Small intestine (tissue), 7 donors: Measurements from ENCODE around the gene ACTC1. TPM values are rescaled to one million over a fixed set of nuclear protein-coding genes. Genes with fewer than 3 reads are reported as not detected.
"Not testable (repeated sequence)": the region's sequence is repeated elsewhere in the genome, so short reads cannot be mapped to it uniquely, and the experiment has no call there.

ENCODE experiments used
- DNase-seq, 2 donors: peaks; one replicate each; pipeline versions ENCODE4 v3.0.0 to v3.0.0-alpha.2; 2013
- FAIRE-seq: peaks from 2 replicates; lab custom pipeline; 2012; peaks lifted over from hg19 to GRCh38; lab: Jason Lieb, UNC
- H3K27ac ChIP-seq, 3 donors: one replicate each; pipeline ENCODE4 v1.5.1; 2013; ENCODE audit warnings: low read length in 2 of 3, mild to moderate bottlenecking in 2 of 3, control low read depth in 1 of 3, inconsistent platforms in 1 of 3, low read depth in 1 of 3, moderate library complexity in 1 of 3
- H3K27me3 ChIP-seq, 3 donors: one replicate each; pipeline ENCODE4 v1.6.1; 2013; ENCODE audit warnings: low read length in 3 of 3, inconsistent platforms in 1 of 3; ENCODE audit not compliant: control insufficient read depth in 3 of 3, insufficient read depth in 3 of 3
- H3K36me3 ChIP-seq, 3 donors: one replicate each; pipeline ENCODE4 v1.6.1; 2013; ENCODE audit warnings: low read length in 3 of 3, inconsistent platforms in 1 of 3, low read depth in 1 of 3, mild to moderate bottlenecking in 1 of 3, moderate library complexity in 1 of 3; ENCODE audit not compliant: control insufficient read depth in 3 of 3, insufficient read depth in 2 of 3
- H3K4me1 ChIP-seq, 3 donors: one replicate each; pipeline ENCODE4 v1.6.1; 2013; ENCODE audit warnings: low read length in 2 of 3, inconsistent platforms in 1 of 3, low read depth in 1 of 3, mild to moderate bottlenecking in 1 of 3, moderate library complexity in 1 of 3; ENCODE audit not compliant: control insufficient read depth in 3 of 3, insufficient read depth in 2 of 3
- H3K4me3 ChIP-seq, 3 donors: one replicate each; pipeline ENCODE4 v1.5.1; 2013; ENCODE audit warnings: low read length in 3 of 3, control low read depth in 1 of 3, inconsistent platforms in 1 of 3, low read depth in 1 of 3, mild to moderate bottlenecking in 1 of 3, moderate library complexity in 1 of 3
- H3K9me3 ChIP-seq, 2 donors: one replicate each; pipeline ENCODE4 v1.6.1; 2013; ENCODE audit warnings: low read depth in 1 of 2, low read length in 1 of 2; ENCODE audit not compliant: control insufficient read depth in 2 of 2, insufficient read depth in 1 of 2
- WGBS, 3 donors: extraction: QIAGEN DNeasy Blood & Tissue Kit; methylation state at CpG; one replicate each; pipeline ENCODE4 v1.1.7; 2013; 5-methylcytosine and 5-hydroxymethylcytosine counted together
- polyA plus RNA-seq, 4 donors: library from polyadenylated mRNA; stranded (reverse) in 3 of 4; unstranded in 1 of 4; fragments of 200-250 nt in 3 of 4; fragments of 120-200 nt in 1 of 4; gene quantifications; one replicate each; pipeline versions ENCODE4 v1.2.1 to v1.2.3, GENCODE V29; 2013
- donor health status: healthy with polysubstance abuse.
- donor health status: control.
- donor health status: control.
- donor health status: Bipolar disorder and iron deficiency.
- donor health status: healthy.

Gene ACTC1
- polyA plus RNA-seq, 4 donors, result 0.27 to 35.1 (median 10.7) TPM

- not testable (repeated sequence) for H3K36me3 ChIP-seq, H3K27ac ChIP-seq, H3K27me3 ChIP-seq, H3K4me3 ChIP-seq, FAIRE-seq, DNase-seq, H3K4me1 ChIP-seq, H3K9me3 ChIP-seq
- WGBS, 3 donors, result 49 to 78% (median 54%) methylated on average over 8 of the region's 8 CpGs
Measured at GRCh38 chr15:34807241-34807640, 11.9 kb upstream of the ACTC1 start.

GRCh38 chr15:34804776-34805175, 9.4 kb upstream of the ACTC1 start:
- no peaks in the 10 kb centered on the region for H3K36me3 ChIP-seq
- no peak overlapping the region for H3K4me3 ChIP-seq
- H3K27me3 ChIP-seq, result peaks cover 0 to 5% (median 3%) of the 10 kb centered on the region in 3 donors
- 65 to 73% (median 69%) methylated on average over 3 of the region's 3 CpGs for WGBS, 3 donors
- DNase-seq, result no peak
- FAIRE-seq, result no peak
- H3K27ac ChIP-seq, result no peak overlapping the region
- H3K9me3 ChIP-seq, result peaks cover 0 to 2% of the 10 kb centered on the region in 2 donors
- H3K4me1 ChIP-seq, result no peaks in the 10 kb centered on the region

- H3K27ac ChIP-seq, result no peak overlapping the region
Measured at GRCh38 chr15:34804113-34804512, 8.8 kb upstream of the ACTC1 start.

GRCh38 chr15:34802803-34803750, 7.7 kb upstream of the ACTC1 start:
- no peak for DNase-seq
- Histone ChIP-seq H3K9me3 (peaks cover 0 to 2% of the 10 kb centered on the region in 2 donors), H3K36me3 (no peaks in the 10 kb centered on the region), H3K27ac (no peak overlapping the region), H3K4me3 (no peak overlapping the region), H3K27me3 (peaks cover 0 to 11% (median 5%) of the 10 kb centered on the region in 3 donors), H3K4me1 (no peaks in the 10 kb centered on the region)
- WGBS, 3 donors, result 85 to 93% (median 91%) methylated on average over 7 of the region's 7 CpGs
- no peak for FAIRE-seq

More at GRCh38 chr15:34804113-34804512, 8.8 kb upstream of the ACTC1 start:
- H3K9me3 ChIP-seq, result peaks cover 0 to 2% of the 10 kb centered on the region in 2 donors
- WGBS, 3 donors, result 72 to 78% (median 78%) methylated on average over 2 of the region's 2 CpGs
- no peaks in the 10 kb centered on the region for H3K4me1 ChIP-seq
- H3K36me3 ChIP-seq, result no peaks in the 10 kb centered on the region
- no peak for FAIRE-seq
- H3K27me3 ChIP-seq, result peaks cover 0 to 5% (median 5%) of the 10 kb centered on the region in 3 donors
- no peak for DNase-seq
- H3K4me3 ChIP-seq, result no peak overlapping the region

GRCh38 chr15:34802371-34802770, 7.0 kb upstream of the ACTC1 start:
- Histone ChIP-seq H3K4me1 (no peaks in the 10 kb centered on the region), H3K27ac (no peak overlapping the region), H3K9me3 (no peaks in the 10 kb centered on the region), H3K36me3 (no peaks in the 10 kb centered on the region), H3K4me3 (no peak overlapping the region), H3K27me3 (peaks cover 0 to 17% (median 5%) of the 10 kb centered on the region in 3 donors)
- DNase-seq (no peak), FAIRE-seq (no peak)
- WGBS, 3 donors, result 78 to 96% (median 91%) methylated on average over 1 of the region's 1 CpG

- H3K4me1 ChIP-seq, result no peaks in the 10 kb centered on the region
- no peak overlapping the region for H3K4me3 ChIP-seq
- WGBS, 3 donors, result 20 to 32% (median 26%) methylated on average over 16 of the region's 16 CpGs
- DNase-seq (no peak), FAIRE-seq (no peak)
- H3K27ac ChIP-seq, result no peak overlapping the region
- H3K27me3 ChIP-seq, result peaks cover 0 to 40% (median 16%) of the 10 kb centered on the region in 3 donors
- no peaks in the 10 kb centered on the region for H3K9me3 ChIP-seq
- no peaks in the 10 kb centered on the region for H3K36me3 ChIP-seq
Measured at GRCh38 chr15:34799149-34800101, 4.1 kb upstream of the ACTC1 start.

- H3K27ac ChIP-seq, result no peak overlapping the region
- H3K36me3 ChIP-seq, result no peaks in the 10 kb centered on the region
- no peaks in the 10 kb centered on the region for H3K9me3 ChIP-seq
- H3K4me3 ChIP-seq, result no peak overlapping the region
- H3K27me3 ChIP-seq, result peaks cover 0 to 52% (median 26%) of the 10 kb centered on the region in 3 donors
- WGBS, 3 donors, result 48 to 62% (median 60%) methylated on average over 5 of the region's 5 CpGs
- FAIRE-seq (no peak), DNase-seq (no peak)
- no peaks in the 10 kb centered on the region for H3K4me1 ChIP-seq
Measured at GRCh38 chr15:34796847-34797435, 1.6 kb upstream of the ACTC1 start.
